Heart left ventricle (tissue), 16 donors: ENCODE results near the gene CEPT1. TPM values are rescaled to one million over a fixed set of nuclear protein-coding genes. Genes with fewer than 3 reads are reported as not detected.

Experiments
- ATAC-seq, 4 donors: fragments of 200-7000 bp; cut with Tn5 transposase; one replicate each; pipeline ENCODE4 v1.9.1; 2020 to 2022; ENCODE audit warnings: moderate library complexity in 4 of 4, mild to moderate bottlenecking in 3 of 4, moderate number of reproducible peaks in 1 of 4
- DNase-seq, 5 donors: peaks; one replicate each; pipeline ENCODE4 v3.0.0-alpha.2; 2020
- H3K27ac ChIP-seq, 12 donors: fragments of 200-600 bp; sonication (generic) in 4 of 12; one replicate each; pipeline versions ENCODE4 v1.5.0 to v1.8.0; 2016 to 2022; ENCODE audit warnings: mild to moderate bottlenecking in 2 of 12
- H3K27me3 ChIP-seq, 9 donors: fragments of 200-600 bp; sonication (generic) in 2 of 9; one replicate each; pipeline versions ENCODE4 v1.5.1 to v1.8.0; 2016 to 2022; ENCODE audit warnings: mild to moderate bottlenecking in 3 of 9
- H3K36me3 ChIP-seq, 9 donors: fragments of 200-600 bp; sonication (generic) in 2 of 9; one replicate each; pipeline versions ENCODE4 v1.5.0 to v1.8.0; 2018 to 2022; ENCODE audit warnings: mild to moderate bottlenecking in 2 of 9
- H3K4me1 ChIP-seq, 12 donors: fragments of 200-600 bp; sonication (generic) in 4 of 12; one replicate each; pipeline versions ENCODE4 v1.5.0 to v1.8.0; 2016 to 2022; ENCODE audit warnings: mild to moderate bottlenecking in 3 of 12
- H3K4me3 ChIP-seq, 12 donors: fragments of 200-600 bp; sonication (generic) in 4 of 12; one replicate each; pipeline versions ENCODE4 v1.5.0 to v1.8.0; 2017 to 2022; ENCODE audit warnings: mild to moderate bottlenecking in 9 of 12, moderate library complexity in 4 of 12
- H3K9me3 ChIP-seq, 12 donors: fragments of 200-600 bp; sonication (generic) in 4 of 12; one replicate each; pipeline versions ENCODE4 v1.5.0 to v1.8.0; 2016 to 2022; ENCODE audit warnings: mild to moderate bottlenecking in 1 of 12
- POLR2A ChIP-seq, 2 donors: fragments of 450-650 bp; IDR thresholded peaks; one replicate each; pipeline ENCODE4 v1.6.1; 2017; ENCODE audit warnings: antibody characterized with exemption in 2 of 2, mild to moderate bottlenecking in 2 of 2, moderate library complexity in 2 of 2
- WGBS, 4 donors: extraction: QIAGEN DNeasy Blood & Tissue Kit in 2 of 4; methylation state at CpG; one replicate each; pipeline versions ENCODE4 v1.1.5 to v1.1.7; 2013 to 2018; 5-methylcytosine and 5-hydroxymethylcytosine counted together
- intact Hi-C, 10 donors: fragments of 100-400 bp; cut with DNase I; formaldehyde crosslinking; loops; one replicate each; pipeline versions ENCODE4 v1.11.1 to v1.14.2; 2022
- polyA plus RNA-seq, 2 donors: library from polyadenylated mRNA; stranded (reverse); fragments of 200-250 nt; gene quantifications; one replicate each; pipeline ENCODE4 v1.2.3, GENCODE V29; 2013
- total RNA-seq, 9 donors: library from RNA; depleted of rRNA in 2 of 9; stranded (reverse); fragments of >200 nt in 2 of 9; fragmentation: NEBNext Ultra II Directional in 3 of 9; extraction: Animal tissue kit (Norgen Biotek cat#: 25700) in 3 of 9; gene quantifications; one replicate each; pipeline versions ENCODE4 v1.1.0 to v1.2.4, GENCODE V29; 2016 to 2023
- TF ChIP-seq, protein P1 (sequence below), 12 donors: fragments of 200-600 bp; sonication (generic) in 4 of 12; IDR thresholded peaks; one replicate each; pipeline versions ENCODE4 v1.5.0 to v1.8.0; 2018 to 2022; ENCODE audit warnings: antibody characterized with exemption in 12 of 12, mild to moderate bottlenecking in 5 of 12
- donor health status: ischemic (EF 13 %, LVEDD 7.1; RV severe dilation, severe dysfunction).
- donor health status: healthy with polysubstance abuse.
- donor health status: DM: no; HTN: yes; CAD: no.
- donor health status: DM: no; HTN: no; CAD: no.
- donor health status: ischemic (EF 25% LVEDD 6.9; RV normal size, moderate dysfunction).
- donor health status: ischemic (EF 25% LVEDD 5.7; RV mildly dilated, moderate dysfunction).
- donor health status: healthy.
- donor health status: DM: yes; HTN: yes; CAD: no.
- donor health status: ischemic (EF 35%, LVEDD 5.7; RV mildly dilated, moderate dysfunction).
- donor health status: nonischemic (EF 11% LVEDD 7.7; RV severe dilation, severe dysfunction).
- donor health status: DM: yes; HTN: yes; CAD: no.
- donor health status: PGD.
- donor health status: ischemic (EF 29% LVEDD 5.4; RV normal size, mild dysfunction).
- donor health status: nonischemic (EF 23%, LVEDD 6.1; RV moderate dilation, normal function).

CEPT1 gene
- total and polyA plus RNA-seq, 11 donors = 7.4 to 26.9 (median 11.6) TPM

DNA sequence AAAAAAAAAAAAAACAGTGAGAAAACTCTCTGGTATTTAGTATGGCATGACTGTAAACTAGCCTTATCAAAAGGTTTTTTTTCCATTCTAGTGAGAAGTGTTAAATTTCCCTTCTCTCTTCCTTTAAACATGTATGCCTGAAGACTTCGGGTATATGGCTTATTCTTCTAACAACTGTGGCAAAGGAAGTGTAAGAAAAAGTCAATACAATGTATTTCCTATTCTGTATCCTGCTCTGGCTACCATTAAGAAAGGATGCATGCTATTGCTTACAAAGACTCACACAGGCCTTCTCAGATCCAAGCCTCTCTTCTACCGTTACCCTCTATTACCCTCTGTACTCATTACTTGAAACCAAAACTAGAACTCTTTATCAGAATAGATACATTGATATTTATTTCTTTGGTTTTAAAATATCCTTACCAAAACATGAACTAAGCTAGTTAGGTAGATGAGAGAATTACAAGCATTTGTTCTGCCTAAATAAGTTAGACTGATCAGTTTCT, 8.4 kb downstream of the CEPT1 start:
- 48 to 68% (median 66%) methylated on average over 2 of the region's 2 CpGs for WGBS, 4 donors
- intact Hi-C loops = no loop called here
- H3K9me3 ChIP-seq = no peaks in the 10 kb centered on the region

DNA sequence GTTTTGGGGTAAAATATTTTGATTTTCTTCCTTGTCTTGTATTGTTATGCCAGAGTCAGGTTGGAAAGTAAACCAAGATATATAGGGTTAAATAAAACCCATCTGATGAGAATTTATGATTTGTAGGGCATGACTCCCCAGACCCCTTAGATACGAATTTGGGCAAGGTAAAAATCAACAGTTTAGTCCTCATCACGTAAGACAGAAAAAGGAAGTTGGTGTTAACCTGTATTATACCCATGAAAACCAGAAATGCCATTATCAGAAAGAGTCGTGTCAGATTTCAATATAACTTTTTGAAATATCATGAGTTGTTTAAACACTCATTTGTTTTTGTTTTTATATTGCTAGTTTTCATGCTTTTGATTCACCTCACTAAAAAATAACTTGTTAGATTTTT, 11.8 kb downstream of the CEPT1 start:
- H3K27me3 ChIP-seq = no peaks in the 10 kb centered on the region
- ATAC-seq = no peak
- intact Hi-C loops = no loop called here

More for the DNA sequence above, 8.4 kb downstream of the CEPT1 start:
- Histone ChIP-seq H3K27me3 (no peaks in the 10 kb centered on the region), H3K27ac (peak overlapping the region in 1 of 12 donors; percentile 15), H3K4me3 (no peak overlapping the region), H3K4me1 (peaks cover 0 to 69% (median 4%) of the 10 kb centered on the region in 12 donors), H3K36me3 (peaks cover 0 to 64% (median 54%) of the 10 kb centered on the region in 9 donors)
- ATAC-seq = no peak
- TF ChIP-seq, protein P1, sequence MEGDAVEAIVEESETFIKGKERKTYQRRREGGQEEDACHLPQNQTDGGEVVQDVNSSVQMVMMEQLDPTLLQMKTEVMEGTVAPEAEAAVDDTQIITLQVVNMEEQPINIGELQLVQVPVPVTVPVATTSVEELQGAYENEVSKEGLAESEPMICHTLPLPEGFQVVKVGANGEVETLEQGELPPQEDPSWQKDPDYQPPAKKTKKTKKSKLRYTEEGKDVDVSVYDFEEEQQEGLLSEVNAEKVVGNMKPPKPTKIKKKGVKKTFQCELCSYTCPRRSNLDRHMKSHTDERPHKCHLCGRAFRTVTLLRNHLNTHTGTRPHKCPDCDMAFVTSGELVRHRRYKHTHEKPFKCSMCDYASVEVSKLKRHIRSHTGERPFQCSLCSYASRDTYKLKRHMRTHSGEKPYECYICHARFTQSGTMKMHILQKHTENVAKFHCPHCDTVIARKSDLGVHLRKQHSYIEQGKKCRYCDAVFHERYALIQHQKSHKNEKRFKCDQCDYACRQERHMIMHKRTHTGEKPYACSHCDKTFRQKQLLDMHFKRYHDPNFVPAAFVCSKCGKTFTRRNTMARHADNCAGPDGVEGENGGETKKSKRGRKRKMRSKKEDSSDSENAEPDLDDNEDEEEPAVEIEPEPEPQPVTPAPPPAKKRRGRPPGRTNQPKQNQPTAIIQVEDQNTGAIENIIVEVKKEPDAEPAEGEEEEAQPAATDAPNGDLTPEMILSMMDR (IDR thresholded peaks at IDR 0.05) = no peak
- TF ChIP-seq POLR2A (IDR thresholded peaks at IDR 0.05) = no peak
- no peak for DNase-seq

DNA sequence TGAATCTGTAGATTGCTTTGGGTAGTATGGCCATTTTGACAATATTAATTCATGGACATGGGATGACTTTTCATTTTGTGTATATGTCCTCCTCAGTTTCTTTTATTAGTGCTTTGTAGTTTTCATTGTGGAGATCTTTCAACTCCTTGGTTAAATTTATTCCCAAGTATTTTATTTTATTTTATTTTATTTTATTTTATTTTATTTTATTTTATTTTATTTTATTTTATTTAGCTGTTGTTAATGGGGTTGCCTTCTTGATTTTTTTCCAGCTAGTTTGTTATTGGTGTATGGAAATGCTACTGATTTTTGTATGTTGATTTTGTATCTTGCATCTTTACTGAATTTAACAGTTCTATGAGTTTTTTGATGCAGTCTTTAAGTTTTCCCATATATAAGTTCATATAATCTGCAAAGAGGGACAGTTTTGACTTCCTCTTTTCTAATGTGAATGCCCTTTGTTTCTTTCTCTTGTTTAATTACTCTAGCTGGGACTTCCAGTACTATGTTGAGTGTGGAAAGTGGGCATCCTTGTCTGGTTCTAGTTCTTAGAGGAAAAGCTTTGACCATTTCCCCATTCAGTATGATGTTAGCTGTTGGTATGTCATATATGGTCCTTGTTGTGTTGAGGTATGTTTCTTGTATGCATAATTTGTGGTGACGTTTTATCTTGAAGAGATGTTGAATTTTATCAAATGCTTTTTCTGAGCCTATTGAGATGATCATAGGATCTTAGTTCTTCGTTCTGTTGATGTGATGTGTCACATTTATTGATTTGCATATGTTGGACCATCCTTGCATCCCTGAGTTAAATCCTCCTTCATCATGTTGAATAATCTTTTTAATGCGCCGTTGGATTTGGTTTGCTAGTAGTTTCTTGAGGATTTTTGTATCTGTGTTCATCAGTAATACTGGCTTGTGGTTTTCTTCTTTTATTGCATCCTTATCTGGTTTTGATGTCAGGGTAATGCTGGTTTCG, 14.3 kb downstream of the CEPT1 start:
- DNase-seq = no peak
- intact Hi-C loops = no loop called here
- peaks cover 0 to 35% (median under 1%) of the 10 kb centered on the region in 12 donors for H3K4me1 ChIP-seq
- H3K4me3 ChIP-seq = no peak overlapping the region
- ATAC-seq = no peak
- H3K36me3 ChIP-seq = peaks cover 0 to 91% (median 76%) of the 10 kb centered on the region in 9 donors
- TF ChIP-seq, protein P1 (IDR thresholded peaks at IDR 0.05) = no peak
- TF ChIP-seq POLR2A (IDR thresholded peaks at IDR 0.05) = no peak
- no peaks in the 10 kb centered on the region for H3K9me3 ChIP-seq
- 95 to 97% (median 96%) methylated on average over 5 of the region's 5 CpGs for WGBS, 4 donors
- no peak overlapping the region for H3K27ac ChIP-seq
- no peaks in the 10 kb centered on the region for H3K27me3 ChIP-seq

More for the DNA sequence above, 11.8 kb downstream of the CEPT1 start:
- no peaks in the 10 kb centered on the region for H3K9me3 ChIP-seq
- no peak for DNase-seq
- peaks cover 0 to 60% (median 4%) of the 10 kb centered on the region in 12 donors for H3K4me1 ChIP-seq
- H3K36me3 ChIP-seq = peaks cover 0 to 92% (median 77%) of the 10 kb centered on the region in 9 donors
- H3K4me3 ChIP-seq = no peak overlapping the region
- TF ChIP-seq, protein P1 (IDR thresholded peaks at IDR 0.05) = no peak
- H3K27ac ChIP-seq = no peak overlapping the region
- WGBS, 4 donors = 68 to 75% (median 74%) methylated on average over 3 of the region's 3 CpGs

DNA sequence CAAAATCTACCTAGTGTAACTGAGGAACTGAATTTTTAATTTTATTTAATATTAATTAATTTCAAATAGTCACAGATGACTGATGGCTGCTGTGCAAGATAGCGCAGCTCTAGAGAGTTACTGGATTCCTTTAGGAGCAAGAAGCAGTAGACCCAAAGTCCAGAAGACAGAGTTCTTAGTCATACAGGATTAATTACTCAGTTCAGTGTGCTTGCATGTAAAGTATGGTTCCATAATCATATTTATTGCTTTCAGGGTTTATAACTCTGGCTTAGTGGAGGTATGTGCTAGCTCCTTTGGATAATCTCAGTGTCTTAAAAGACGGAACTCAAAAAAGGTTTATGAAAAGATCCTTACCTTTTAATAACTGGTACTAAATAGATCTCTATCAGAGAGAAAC, 17.4 kb downstream of the CEPT1 start:
- intact Hi-C loops = no loop called here
- peaks cover 0 to 21% (median 5%) of the 10 kb centered on the region in 12 donors for H3K4me1 ChIP-seq
- H3K4me3 ChIP-seq = no peak overlapping the region
- no peaks in the 10 kb centered on the region for H3K9me3 ChIP-seq
- DNase-seq = no peak
- H3K36me3 ChIP-seq = peaks cover 0 to 91% (median 75%) of the 10 kb centered on the region in 9 donors
- 97 to 100% (median 98%) methylated on average over 2 of the region's 2 CpGs for WGBS, 4 donors
- no peaks in the 10 kb centered on the region for H3K27me3 ChIP-seq
- no peak for ATAC-seq
- TF ChIP-seq, protein P1 (IDR thresholded peaks at IDR 0.05) = no peak
- no peak for TF ChIP-seq POLR2A (IDR thresholded peaks at IDR 0.05)
- no peak overlapping the region for H3K27ac ChIP-seq
